Sigmoid colon (tissue), 7 donors: ENCODE data around the gene GIMAP7. TPM values are rescaled to one million over a fixed set of nuclear protein-coding genes. Genes with fewer than 3 reads are reported as not detected.
A peak's percentile ranks its signal among the peaks of the same experiment; 100 is the strongest.
"Not testable (repeated sequence)": the region's sequence is repeated elsewhere in the genome, so short reads cannot be mapped to it uniquely, and the experiment has no call there.

Experiments used
- DNase-seq: peaks from one replicate; pipeline ENCODE4 v3.0.0-alpha.2; 2019
- H3K27ac ChIP-seq, 4 donors: fragments of 200-600 bp; sonication (generic); one replicate each; pipeline ENCODE4 v1.5.1; 2016 to 2019; ENCODE audit warnings: mild to moderate bottlenecking in 1 of 4
- H3K27me3 ChIP-seq, 3 donors: fragments of 200-600 bp; sonication (generic); one replicate each; pipeline ENCODE4 v1.5.1; 2019; ENCODE audit warnings: mild to moderate bottlenecking in 1 of 3
- H3K36me3 ChIP-seq, 4 donors: fragments of 200-600 bp; sonication (generic); one replicate each; pipeline ENCODE4 v1.5.1; 2016 to 2019
- H3K4me1 ChIP-seq, 4 donors: fragments of 200-600 bp; sonication (generic); one replicate each; pipeline ENCODE4 v1.5.1; 2017 to 2019
- H3K4me3 ChIP-seq, 4 donors: fragments of 200-600 bp; sonication (generic); one replicate each; pipeline ENCODE4 v1.5.1; 2017 to 2019; ENCODE audit warnings: mild to moderate bottlenecking in 2 of 4, moderate library complexity in 1 of 4
- H3K9me3 ChIP-seq, 4 donors: fragments of 200-600 bp in 3 of 4; sonication (generic) in 3 of 4; one replicate each; pipeline versions ENCODE4 v1.5.1 to v1.6.1; 2013 to 2019
- EP300 ChIP-seq, 4 donors: sonication (generic); formaldehyde crosslinking; IDR thresholded peaks; one replicate each; pipeline ENCODE4 v1.6.1; 2017; ENCODE audit warnings: antibody characterized with exemption in 4 of 4
- POLR2A ChIP-seq, 2 donors: fragments of 450-650 bp; IDR thresholded peaks; one replicate each; pipeline ENCODE4 v1.6.1; 2016; ENCODE audit warnings: antibody characterized with exemption in 2 of 2, mild to moderate bottlenecking in 2 of 2, moderate library complexity in 2 of 2
- POLR2AphosphoS5 ChIP-seq, 4 donors: sonication (generic); formaldehyde crosslinking; IDR thresholded peaks; one replicate each; pipeline ENCODE4 v1.6.1; 2017; ENCODE audit warnings: antibody characterized with exemption in 4 of 4
- WGBS, 2 donors: extraction: QIAGEN DNeasy Blood & Tissue Kit; methylation state at CpG; one replicate each; pipeline ENCODE4 v1.1.7; 2013; 5-methylcytosine and 5-hydroxymethylcytosine counted together
- intact Hi-C: fragments of 100-400 bp; cut with DNase I; formaldehyde crosslinking; loops from one replicate; pipeline ENCODE4 v1.15.1; 2023
- polyA plus RNA-seq, 3 donors: library from polyadenylated mRNA; stranded (reverse); fragments of 200-250 nt; gene quantifications; one replicate each; pipeline ENCODE4 v1.2.3, GENCODE V29; 2013
- total RNA-seq, 4 donors: library from RNA; depleted of rRNA; stranded (reverse); fragments of >200 nt; gene quantifications; one replicate each; pipeline ENCODE4 v1.1.0, GENCODE V29; 2016
- TF ChIP-seq, protein P1 (sequence below), 4 experiments: fragments of 450-650 bp in 3 of 4; fragments of 200-600 bp in 1 of 4; IDR thresholded peaks; one replicate each; pipeline ENCODE4 v1.5.1; 2016 to 2019; ENCODE audit warnings: antibody characterized with exemption in 4 of 4, mild to moderate bottlenecking in 3 of 4, moderate library complexity in 2 of 4
- donor health status: healthy with polysubstance abuse.
- donor health status: Bipolar disorder and iron deficiency.
- donor health status: healthy.

GIMAP7 gene
- total and polyA plus RNA-seq, 7 donors = 8.6 to 42.9 (median 12.6) TPM

GRCh38 chr7:150479023-150479716 is 35.5 kb upstream of the GIMAP7 start:
- no peak overlapping the region for H3K27ac ChIP-seq
- intact Hi-C loops = no loop called here

GRCh38 chr7:150481186-150481920 is 33.3 kb upstream of the GIMAP7 start:
- Histone ChIP-seq H3K4me3 (no peak overlapping the region), H3K27ac (peak overlapping the region in 3 of 4 donors; percentile 15 to 59 (median 37)), H3K27me3 (no peaks in the 10 kb centered on the region), H3K9me3 (no peaks in the 10 kb centered on the region), H3K4me1 (no peaks in the 10 kb centered on the region), H3K36me3 (no peaks in the 10 kb centered on the region)
- no peak for DNase-seq
- intact Hi-C loops = no loop called here
- TF ChIP-seq, protein P1, sequence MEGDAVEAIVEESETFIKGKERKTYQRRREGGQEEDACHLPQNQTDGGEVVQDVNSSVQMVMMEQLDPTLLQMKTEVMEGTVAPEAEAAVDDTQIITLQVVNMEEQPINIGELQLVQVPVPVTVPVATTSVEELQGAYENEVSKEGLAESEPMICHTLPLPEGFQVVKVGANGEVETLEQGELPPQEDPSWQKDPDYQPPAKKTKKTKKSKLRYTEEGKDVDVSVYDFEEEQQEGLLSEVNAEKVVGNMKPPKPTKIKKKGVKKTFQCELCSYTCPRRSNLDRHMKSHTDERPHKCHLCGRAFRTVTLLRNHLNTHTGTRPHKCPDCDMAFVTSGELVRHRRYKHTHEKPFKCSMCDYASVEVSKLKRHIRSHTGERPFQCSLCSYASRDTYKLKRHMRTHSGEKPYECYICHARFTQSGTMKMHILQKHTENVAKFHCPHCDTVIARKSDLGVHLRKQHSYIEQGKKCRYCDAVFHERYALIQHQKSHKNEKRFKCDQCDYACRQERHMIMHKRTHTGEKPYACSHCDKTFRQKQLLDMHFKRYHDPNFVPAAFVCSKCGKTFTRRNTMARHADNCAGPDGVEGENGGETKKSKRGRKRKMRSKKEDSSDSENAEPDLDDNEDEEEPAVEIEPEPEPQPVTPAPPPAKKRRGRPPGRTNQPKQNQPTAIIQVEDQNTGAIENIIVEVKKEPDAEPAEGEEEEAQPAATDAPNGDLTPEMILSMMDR (IDR thresholded peaks at IDR 0.05) = no peak
- TF ChIP-seq POLR2AphosphoS5 (IDR thresholded peaks at IDR 0.05) (no peak), EP300 (IDR thresholded peaks at IDR 0.05) (no peak), POLR2A (IDR thresholded peaks at IDR 0.05) (no peak)
- 54 to 73% methylated on average over 9 of the region's 9 CpGs for WGBS, 2 donors

More at GRCh38 chr7:150479023-150479716, 35.5 kb upstream of the GIMAP7 start:
- no peak for TF ChIP-seq POLR2AphosphoS5 (IDR thresholded peaks at IDR 0.05)
- TF ChIP-seq, protein P1 (IDR thresholded peaks at IDR 0.05) = no peak
- no peak for TF ChIP-seq EP300 (IDR thresholded peaks at IDR 0.05)
- TF ChIP-seq POLR2A (IDR thresholded peaks at IDR 0.05) = no peak
- Histone ChIP-seq H3K27me3 (no peaks in the 10 kb centered on the region), H3K36me3 (peaks cover 0 to 6% (median 0%) of the 10 kb centered on the region in 4 donors), H3K4me1 (no peaks in the 10 kb centered on the region), H3K9me3 (no peaks in the 10 kb centered on the region), H3K4me3 (no peak overlapping the region)
- DNase-seq = no peak
- WGBS, 2 donors = 57 to 68% methylated on average over 3 of the region's 3 CpGs

DNA sequence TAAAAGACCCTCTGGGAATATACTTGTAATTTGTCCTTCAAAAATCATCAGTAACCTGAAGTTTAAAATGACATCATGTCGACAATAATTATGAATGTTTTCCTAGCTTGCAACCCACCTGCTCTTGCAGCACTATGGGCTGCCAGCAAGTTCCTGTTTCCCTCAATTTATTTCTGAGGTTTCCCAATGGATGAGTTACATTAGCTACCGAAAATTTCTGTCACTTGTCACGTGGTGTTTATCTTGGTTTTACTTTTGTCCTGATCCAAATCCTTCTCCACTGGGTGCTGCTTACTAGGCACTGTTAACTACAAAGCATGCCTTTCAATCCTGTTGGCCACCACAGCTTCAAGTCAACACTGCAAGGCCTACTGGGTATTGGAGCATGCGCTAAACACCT is 32.8 kb upstream of the GIMAP7 start:
- H3K4me3 ChIP-seq = no peak overlapping the region
- no peak for DNase-seq
- 83 to 84% methylated on average over 4 of the region's 4 CpGs for WGBS, 2 donors
- peak overlapping the region in 3 of 4 donors; percentile 15 to 59 (median 37) for H3K27ac ChIP-seq
- no peaks in the 10 kb centered on the region for H3K4me1 ChIP-seq
- H3K27me3 ChIP-seq = no peaks in the 10 kb centered on the region
- intact Hi-C loops = no loop called here
- no peaks in the 10 kb centered on the region for H3K9me3 ChIP-seq
- no peak for TF ChIP-seq EP300 (IDR thresholded peaks at IDR 0.05)
- no peak for TF ChIP-seq POLR2A (IDR thresholded peaks at IDR 0.05)
- TF ChIP-seq, protein P1 (IDR thresholded peaks at IDR 0.05) = no peak
- no peak for TF ChIP-seq POLR2AphosphoS5 (IDR thresholded peaks at IDR 0.05)
- no peaks in the 10 kb centered on the region for H3K36me3 ChIP-seq

DNA sequence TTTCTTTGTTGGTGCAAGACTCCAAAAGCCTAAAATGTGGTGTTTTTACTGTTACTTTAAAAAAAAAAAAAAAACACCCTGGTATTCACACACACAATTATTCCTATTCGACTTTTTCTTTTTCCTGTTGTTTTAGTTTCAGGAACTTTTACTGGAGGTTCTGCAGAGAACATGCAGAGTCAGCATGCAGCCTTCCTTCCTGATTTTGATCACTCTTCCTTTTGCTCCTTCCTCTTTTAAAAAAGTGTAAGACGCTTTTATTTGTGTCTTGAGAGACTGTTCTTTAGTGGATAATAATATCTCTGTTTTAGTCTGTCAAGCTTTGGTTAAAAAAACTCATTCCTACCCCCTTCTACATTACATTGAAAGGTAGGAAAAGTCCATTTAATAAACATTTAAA is 31.2 kb upstream of the GIMAP7 start:
- H3K4me1 ChIP-seq, intact Hi-C loops, H3K4me3 ChIP-seq, H3K9me3 ChIP-seq, H3K36me3 ChIP-seq, H3K27me3 ChIP-seq, DNase-seq: not testable (repeated sequence)
- 25 to 47% methylated on average over 2 of the region's 2 CpGs for WGBS, 2 donors
- peak in 1 of 4 donors; percentile 40 for TF ChIP-seq POLR2AphosphoS5 (IDR thresholded peaks at IDR 0.05)
- H3K27ac ChIP-seq = peak overlapping the region in 2 of 4 donors; percentile 43 to 59

DNA sequence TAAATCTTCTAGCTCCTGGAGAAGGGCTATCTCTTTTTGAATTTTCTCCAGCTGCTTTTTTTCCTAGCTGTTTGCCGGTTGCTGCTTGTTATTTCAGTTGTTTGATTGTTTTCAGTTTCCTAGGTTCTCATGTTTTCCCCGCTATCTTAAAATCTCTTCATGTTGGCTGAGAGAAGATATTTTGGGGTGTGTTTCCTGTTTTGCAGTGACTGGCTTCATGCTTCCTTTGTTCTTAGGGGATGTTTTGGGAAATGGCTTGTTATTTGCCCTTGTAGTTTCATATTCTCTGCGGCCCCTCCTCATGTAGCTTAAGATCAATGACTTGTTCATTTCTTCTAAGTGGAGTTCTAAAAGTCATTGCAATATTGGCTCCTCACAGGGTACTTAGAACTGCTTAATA is 30.6 kb upstream of the GIMAP7 start:
- H3K36me3 ChIP-seq, H3K4me1 ChIP-seq, H3K27me3 ChIP-seq, H3K4me3 ChIP-seq, DNase-seq, H3K9me3 ChIP-seq, intact Hi-C loops: not testable (repeated sequence)
- peak overlapping the region in 3 of 4 donors; percentile 20 to 59 (median 43) for H3K27ac ChIP-seq
- 42 to 66% methylated on average over 3 of the region's 3 CpGs for WGBS, 2 donors
